Stomach (tissue), 4 donors: ENCODE measurements around the gene FDPS.

Source experiments
- CTCF ChIP-seq, 7 experiments: fragments of 450-650 bp in 4 of 7; fragments of 200-600 bp in 3 of 7; sonication (generic) in 3 of 7; IDR thresholded peaks; one replicate each; pipeline ENCODE4 v1.5.1; 2016 to 2019; ENCODE audit warnings: antibody characterized with exemption in 7 of 7, control low read depth in 2 of 7, mild to moderate bottlenecking in 1 of 7
- EP300 ChIP-seq: sonication (generic); formaldehyde crosslinking; IDR thresholded peaks from one replicate; pipeline ENCODE4 v1.6.1; 2017; ENCODE audit warnings: antibody characterized with exemption
- POLR2A ChIP-seq, 4 donors: fragments of 450-650 bp; IDR thresholded peaks; one replicate each; pipeline ENCODE4 v1.6.1; 2016; ENCODE audit warnings: antibody characterized with exemption in 4 of 4, control low read depth in 2 of 4, mild to moderate bottlenecking in 1 of 4, moderate library complexity in 1 of 4
- POLR2AphosphoS5 ChIP-seq, 3 donors: sonication (generic); formaldehyde crosslinking; IDR thresholded peaks; one replicate each; pipeline ENCODE4 v1.6.1; 2016; ENCODE audit warnings: antibody characterized with exemption in 3 of 3

- no peak for TF ChIP-seq POLR2A (IDR thresholded peaks at IDR 0.05)
- TF ChIP-seq CTCF (IDR thresholded peaks at IDR 0.05) = no peak
- TF ChIP-seq EP300 = no peak
- TF ChIP-seq POLR2AphosphoS5 (IDR thresholded peaks at IDR 0.05) = no peak
Observed at GRCh38 chr1:155260276-155260675, 48.4 kb upstream of the FDPS start.
